ENCODE results near the gene TTR. TPM values are rescaled to one million over a fixed set of nuclear protein-coding genes. Genes with fewer than 3 reads are reported as not detected.

Gene TTR
- total RNA-seq, 5 donors from 2014 or later (not counting 1 experiment from before 2014, with no cell fraction given) = 1.7 to 2.6 (median 1.9) TPM; not detected in 2

Other genes starting within 250 kb of the TTR start
- not detected for gene DSG4, start 215.1 kb upstream of the TTR start, total RNA-seq
- not detected for gene DSG3, start 144.1 kb upstream of the TTR start, total RNA-seq
- under 1 TPM; 0.07 to 0.83 (median 0.53) TPM for gene DSG2, start 93.7 kb upstream of the TTR start, total RNA-seq
- gene B4GALT6, start 92.7 kb downstream of the TTR start, total RNA-seq = 1 to 10 TPM in 3 of 5 donors, under 1 TPM in 2; 0.25 to 1.5 (median 1.2) TPM
- gene SLC25A52, start 169.0 kb downstream of the TTR start, total RNA-seq = not detected

Data from T-cell (primary cell).